ENCODE measurements around the gene PRPF8.

- TF ChIP-seq CTCF (conservative IDR thresholded peaks at IDR 0.05; ENCODE audit: low read length) (no peak), EZH2phosphoT487 (IDR thresholded peaks at IDR 0.05; ENCODE audit: borderline replicate concordance) (no peak)
These were observed 33.7 kb downstream of the PRPF8 start for GRCh38 chr17:1650731-1651558.

All from Loucy (cell line).